Type B pancreatic cell (in vitro differentiated cells): ENCODE measurements around the gene TBC1D24. TPM values are rescaled to one million over a fixed set of nuclear protein-coding genes. Genes with fewer than 3 reads are reported as not detected.

Experiments used
- DNase-seq: peaks from one replicate; pipeline ENCODE4 v3.0.0; 2021; ENCODE audit warnings: mixed read lengths; ENCODE audit not compliant: unreplicated experiment; ENCODE audit errors: extremely low spot score
- H3K27ac Mint-ChIP-seq: 2 replicates; pipeline ENCODE4 v1.8.0; 2021; ENCODE audit warnings: mild to moderate bottlenecking, mixed read lengths
- H3K27me3 Mint-ChIP-seq: 2 replicates; pipeline ENCODE4 v1.8.0; 2021; ENCODE audit warnings: mixed read lengths
- H3K36me3 Mint-ChIP-seq: 2 replicates; pipeline ENCODE4 v1.8.0; 2021; ENCODE audit warnings: mixed read lengths
- H3K4me1 Mint-ChIP-seq: one replicate; pipeline ENCODE4 v1.8.0; 2021; ENCODE audit warnings: mixed read lengths; ENCODE audit not compliant: unreplicated experiment
- H3K4me3 Mint-ChIP-seq: 2 replicates; pipeline ENCODE4 v1.8.0; 2021; ENCODE audit warnings: mild to moderate bottlenecking, mixed read lengths
- H3K9me3 Mint-ChIP-seq: 2 replicates; pipeline ENCODE4 v1.8.0; 2021; ENCODE audit warnings: mixed read lengths
- total RNA-seq: library from RNA; stranded (reverse); gene quantifications from 2 replicates; pipeline ENCODE4 v1.2.1, GENCODE V29; 2021; ENCODE audit warnings: low replicate concordance
- TF ChIP-seq, protein P1 (sequence below): fragments of 200-600 bp; sonication (generic); conservative IDR thresholded peaks from 2 replicates; pipeline ENCODE4 v1.5.0; 2021; ENCODE audit warnings: antibody characterized with exemption, mild to moderate bottlenecking

The TBC1D24 gene
- total RNA-seq, 1 donor from 2014 or later: 22.1 TPM

- Mint-ChIP-seq H3K36me3 (no peaks in the 10 kb centered on the region), H3K4me1 (peaks cover 28% of the 10 kb centered on the region), H3K9me3 (no peaks in the 10 kb centered on the region), H3K4me3 (peak overlapping the region; percentile 51), H3K27ac (no peak overlapping the region), H3K27me3 (no peaks in the 10 kb centered on the region)
- TF ChIP-seq, protein P1, sequence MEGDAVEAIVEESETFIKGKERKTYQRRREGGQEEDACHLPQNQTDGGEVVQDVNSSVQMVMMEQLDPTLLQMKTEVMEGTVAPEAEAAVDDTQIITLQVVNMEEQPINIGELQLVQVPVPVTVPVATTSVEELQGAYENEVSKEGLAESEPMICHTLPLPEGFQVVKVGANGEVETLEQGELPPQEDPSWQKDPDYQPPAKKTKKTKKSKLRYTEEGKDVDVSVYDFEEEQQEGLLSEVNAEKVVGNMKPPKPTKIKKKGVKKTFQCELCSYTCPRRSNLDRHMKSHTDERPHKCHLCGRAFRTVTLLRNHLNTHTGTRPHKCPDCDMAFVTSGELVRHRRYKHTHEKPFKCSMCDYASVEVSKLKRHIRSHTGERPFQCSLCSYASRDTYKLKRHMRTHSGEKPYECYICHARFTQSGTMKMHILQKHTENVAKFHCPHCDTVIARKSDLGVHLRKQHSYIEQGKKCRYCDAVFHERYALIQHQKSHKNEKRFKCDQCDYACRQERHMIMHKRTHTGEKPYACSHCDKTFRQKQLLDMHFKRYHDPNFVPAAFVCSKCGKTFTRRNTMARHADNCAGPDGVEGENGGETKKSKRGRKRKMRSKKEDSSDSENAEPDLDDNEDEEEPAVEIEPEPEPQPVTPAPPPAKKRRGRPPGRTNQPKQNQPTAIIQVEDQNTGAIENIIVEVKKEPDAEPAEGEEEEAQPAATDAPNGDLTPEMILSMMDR: no peak
- no peak for DNase-seq
Measured at GRCh38 chr16:2511128-2511800, 36.3 kb downstream of the TBC1D24 start.

DNA sequence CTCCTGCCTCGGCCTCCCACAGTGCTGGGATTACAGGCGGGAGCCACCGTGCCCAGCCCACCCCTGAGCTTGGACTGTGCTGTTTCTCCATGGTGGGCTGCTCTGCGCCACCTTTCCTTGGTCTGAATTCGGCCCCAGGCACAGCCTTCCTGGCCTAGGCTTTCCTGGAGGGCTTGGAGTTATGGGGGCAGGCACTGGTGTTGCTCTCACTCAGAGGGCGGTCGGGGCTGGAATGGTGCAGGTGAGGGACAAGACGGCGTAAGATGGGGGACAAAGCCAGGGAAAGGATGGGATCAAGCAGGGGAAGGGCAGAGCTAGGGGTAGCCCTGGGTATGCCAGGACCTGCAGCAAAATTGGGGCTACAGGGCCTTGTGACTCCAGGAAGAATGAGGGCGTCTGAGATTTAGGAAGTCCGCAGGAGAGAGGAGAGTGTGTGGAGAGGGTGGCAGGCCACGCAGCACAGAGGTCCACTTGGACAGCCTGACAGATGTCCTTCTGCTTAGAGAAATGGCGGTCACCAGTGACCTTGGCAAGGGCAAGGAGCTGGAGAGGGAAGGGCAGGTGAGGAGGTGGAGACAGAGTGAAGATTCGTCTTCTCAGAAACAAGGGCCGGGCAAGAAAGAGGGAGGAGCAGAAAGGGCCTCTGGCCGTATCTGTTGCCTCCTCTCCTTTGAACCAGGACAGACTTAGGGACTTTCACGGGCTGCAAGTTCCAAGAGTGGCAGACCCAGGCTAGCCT lies 37.2 kb downstream of the TBC1D24 start:
- H3K4me3 Mint-ChIP-seq: peak overlapping the region; percentile 90

DNA sequence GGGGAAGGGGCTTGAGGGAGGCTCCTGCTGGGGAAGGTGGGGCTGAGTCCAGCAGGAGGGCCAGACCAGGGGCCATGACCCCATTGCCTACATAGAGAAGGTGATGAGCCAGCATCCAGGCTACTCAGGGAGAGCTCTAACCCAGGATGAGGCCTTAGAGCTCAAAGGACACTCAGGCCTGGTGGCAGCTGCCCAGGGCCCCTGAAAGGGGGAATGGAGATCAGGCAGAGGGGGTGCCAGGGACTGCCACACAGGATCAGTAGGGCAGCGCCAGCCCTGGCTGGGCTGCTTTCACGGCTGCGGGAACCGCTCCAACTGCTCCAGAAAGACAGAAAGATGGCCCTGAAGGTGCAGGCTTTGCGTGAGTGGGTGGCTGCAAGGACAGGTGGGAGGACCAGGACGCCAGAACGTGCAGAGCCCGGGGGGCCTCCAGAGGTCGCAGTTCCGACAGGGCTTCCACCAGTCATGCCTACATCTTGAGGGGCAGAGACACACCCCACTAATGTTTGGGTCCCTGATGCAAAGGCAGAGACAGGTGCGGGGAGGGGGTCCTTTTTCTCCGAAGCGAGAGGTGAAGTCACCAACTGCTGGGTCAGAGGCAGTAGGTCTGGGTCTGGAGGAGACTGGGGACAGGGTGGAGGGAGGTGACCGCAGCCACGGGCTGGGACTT lies 37.9 kb downstream of the TBC1D24 start:
- Mint-ChIP-seq H3K4me1 (peaks cover 43% of the 10 kb centered on the region), H3K36me3 (no peaks in the 10 kb centered on the region), H3K27me3 (no peaks in the 10 kb centered on the region), H3K4me3 (peak overlapping the region; percentile 90), H3K9me3 (no peaks in the 10 kb centered on the region), H3K27ac (peak overlapping the region; percentile 90)
- DNase-seq: no peak
- TF ChIP-seq, protein P1: peak; percentile 19

More for the DNA sequence above, 37.2 kb downstream of the TBC1D24 start:
- Mint-ChIP-seq H3K36me3 (no peaks in the 10 kb centered on the region), H3K27me3 (no peaks in the 10 kb centered on the region), H3K4me1 (peaks cover 37% of the 10 kb centered on the region), H3K27ac (peak overlapping the region; percentile 90), H3K9me3 (no peaks in the 10 kb centered on the region)
- DNase-seq: no peak
- TF ChIP-seq, protein P1: no peak

- peak within 1 kb of the TSS; percentile 92 for H3K4me3 Mint-ChIP-seq
- peak within 1 kb of the TSS; percentile 98 for H3K27ac Mint-ChIP-seq
- no peaks in the 10 kb centered on the region for H3K9me3 Mint-ChIP-seq
- no peaks in the 10 kb centered on the region for H3K36me3 Mint-ChIP-seq
- H3K4me1 Mint-ChIP-seq: peaks cover 46% of the 10 kb centered on the region
- H3K27me3 Mint-ChIP-seq: no peaks in the 10 kb centered on the region
- peak; percentile 94 for DNase-seq
- TF ChIP-seq, protein P1: no peak
Measured at GRCh38 chr16:2513405-2514332, 38.7 kb downstream of the TBC1D24 start, which contains the start of gene ATP6V0C. Gene ATP6V0C, plus strand, starts transcription at chr16:2513952. Its CDS starts 152 bp downstream, at chr16:2514104.
